IMR-90 (cell line): ENCODE data around the gene ABCA9. TPM values are rescaled to one million over a fixed set of nuclear protein-coding genes. Genes with fewer than 3 reads are reported as not detected.

Experiments
- ATAC-seq: fragments of 200-7000 bp; cut with Tn5 transposase; 2 replicates; pipeline ENCODE4 v1.9.1; 2020; ENCODE audit warnings: low read depth, mild to moderate bottlenecking, moderate library complexity
- BruUV-seq: library from RNA; stranded (reverse); fragments of 400-500 nt; replicated peaks from 2 replicates; lab custom pipeline; 2021; lab: Mats Ljungman, UMichigan
- CTCF ChIA-PET: fragments of 300-600 bp; formaldehyde crosslinking; extraction: SDS; loops from one replicate; lab custom pipeline; 2021; ENCODE audit warnings: antibody characterized with exemption; lab: Yijun Ruan, JAX
- POLR2A ChIA-PET: fragments of 300-600 bp; sonication (Branson Sonifier 250); formaldehyde crosslinking; loops from one replicate; lab custom pipeline; 2022; ENCODE audit warnings: antibody characterized with exemption; ENCODE audit not compliant: unreplicated experiment; lab: Charles Lee
- DNase-seq: peaks from one replicate; pipeline ENCODE4 v3.0.0; 2013
- H2AFZ ChIP-seq: replicated peaks from 2 replicates; pipeline ENCODE3; 2013; ENCODE audit warnings: low read length, mild to moderate bottlenecking; ENCODE audit not compliant: poor library complexity
- H2AK5ac ChIP-seq: 2 replicates; pipeline ENCODE4 v1.6.1; 2013; ENCODE audit warnings: low read depth, low read length, inconsistent platforms
- H2AK9ac ChIP-seq: replicated peaks from 2 replicates; pipeline ENCODE3; 2013; ENCODE audit warnings: mild to moderate bottlenecking, low read depth, low read length, moderate library complexity; ENCODE audit not compliant: poor library complexity
- H2BK120ac ChIP-seq: 2 replicates; pipeline ENCODE4 v1.6.1; 2013; ENCODE audit warnings: low read depth, low read length, inconsistent platforms
- H2BK15ac ChIP-seq: 3 replicates; pipeline ENCODE4 v1.6.1; 2013; ENCODE audit warnings: low read depth, low read length, inconsistent platforms
- H2BK20ac ChIP-seq: 2 replicates; pipeline ENCODE4 v1.6.1; 2013; ENCODE audit warnings: low read depth, mild to moderate bottlenecking, inconsistent platforms, low read length, moderate library complexity
- H2BK5ac ChIP-seq: 2 replicates; pipeline ENCODE4 v1.6.1; 2013; ENCODE audit warnings: mild to moderate bottlenecking, low read depth, low read length, inconsistent platforms; ENCODE audit not compliant: poor library complexity, severe bottlenecking
- H3K14ac ChIP-seq: replicated peaks from 2 replicates; pipeline ENCODE4 v1.6.1; 2013; ENCODE audit warnings: low read depth, low read length, inconsistent platforms
- H3K18ac ChIP-seq: 2 replicates; pipeline ENCODE4 v1.6.1; 2013; ENCODE audit warnings: low read depth, low read length, control low read depth
- H3K23ac ChIP-seq: 2 replicates; pipeline ENCODE4 v1.6.1; 2013; ENCODE audit warnings: low read depth, low read length, inconsistent platforms
- H3K27ac ChIP-seq: 2 replicates; pipeline ENCODE4 v1.5.1; 2013; ENCODE audit warnings: mild to moderate bottlenecking, control low read depth, low read length; ENCODE audit not compliant: insufficient read depth
- H3K27me3 ChIP-seq: 2 replicates; pipeline ENCODE4 v1.6.1; 2013; ENCODE audit warnings: low read length; ENCODE audit not compliant: control insufficient read depth, insufficient read depth
- H3K36me3 ChIP-seq: 2 replicates; pipeline ENCODE4 v1.6.1; 2013; ENCODE audit warnings: low read length, mixed read lengths; ENCODE audit not compliant: control insufficient read depth, insufficient read depth
- H3K4ac ChIP-seq: 2 replicates; pipeline ENCODE4 v1.6.1; 2013; ENCODE audit warnings: low read depth, low read length, inconsistent platforms
- H3K4me1 ChIP-seq: 2 replicates; pipeline ENCODE4 v1.6.1; 2013; ENCODE audit warnings: low read length, mixed read lengths; ENCODE audit not compliant: control insufficient read depth, insufficient read depth
- H3K4me2 ChIP-seq: 2 replicates; pipeline ENCODE4 v1.6.1; 2013; ENCODE audit warnings: low read depth, mild to moderate bottlenecking, control low read depth, low read length, moderate library complexity
- H3K4me3 ChIP-seq: 2 replicates; pipeline ENCODE4 v1.5.1; 2013; ENCODE audit warnings: low read depth, mild to moderate bottlenecking, control low read depth, low read length, moderate library complexity; ENCODE audit not compliant: insufficient read depth
- H3K56ac ChIP-seq: 2 replicates; pipeline ENCODE4 v1.6.1; 2013; ENCODE audit warnings: low read length, inconsistent platforms; ENCODE audit not compliant: insufficient read depth; ENCODE audit errors: extremely low read depth
- H3K79me1 ChIP-seq, 2 experiments: 2 replicates each; pipeline ENCODE4 v1.6.1; 2013; ENCODE audit warnings: low read length in 2 of 2, inconsistent platforms in 1 of 2, low read depth in 1 of 2
- H3K9ac ChIP-seq: 2 replicates; pipeline ENCODE4 v1.6.1; 2013; ENCODE audit warnings: low read depth, low read length, control low read depth
- H3K9me1 ChIP-seq: 2 replicates; pipeline ENCODE4 v1.6.1; 2013; ENCODE audit warnings: low read length, inconsistent platforms; ENCODE audit not compliant: insufficient read depth
- H3K9me3 ChIP-seq: 2 replicates; pipeline ENCODE4 v1.6.1; 2013; ENCODE audit warnings: low read length; ENCODE audit not compliant: control insufficient read depth, insufficient read depth
- H4K20me1 ChIP-seq: 2 replicates; pipeline ENCODE4 v1.6.1; 2013; ENCODE audit warnings: low read length, inconsistent platforms; ENCODE audit not compliant: insufficient read depth
- H4K5ac ChIP-seq: 2 replicates; pipeline ENCODE4 v1.6.1; 2013; ENCODE audit warnings: mild to moderate bottlenecking, low read depth, low read length, control low read depth
- H4K8ac ChIP-seq, 2 experiments: 2 replicates each; pipeline ENCODE4 v1.6.1; 2013; ENCODE audit warnings: low read depth in 2 of 2, low read length in 2 of 2, control low read depth in 1 of 2, inconsistent platforms in 1 of 2
- H4K91ac ChIP-seq: 2 replicates; pipeline ENCODE4 v1.6.1; 2013; ENCODE audit warnings: low read depth, low read length, inconsistent platforms; ENCODE audit not compliant: insufficient read depth
- FOS ChIP-seq: fragments of 150-350 bp; IDR thresholded peaks from 2 replicates; pipeline ENCODE4 v1.6.1; 2016; ENCODE audit warnings: low read depth, low read length
- POLR2A ChIP-seq: IDR thresholded peaks from 2 replicates; pipeline ENCODE4 v1.6.1; 2012; ENCODE audit warnings: mild to moderate bottlenecking, low read depth, low read length
- RFX5 ChIP-seq: IDR thresholded peaks from 2 replicates; pipeline ENCODE4 v1.8.0; 2012; ENCODE audit warnings: low read depth, mild to moderate bottlenecking, low read length, moderate library complexity
- SMC3 ChIP-seq: fragments of 150-350 bp; IDR thresholded peaks from 2 replicates; pipeline ENCODE4 v1.6.1; 2016; ENCODE audit warnings: low read depth, mild to moderate bottlenecking, antibody characterized with exemption, low read length, moderate library complexity
- USF2 ChIP-seq: fragments of 150-350 bp; IDR thresholded peaks from 2 replicates; pipeline ENCODE4 v1.6.1; 2017; ENCODE audit warnings: mild to moderate bottlenecking, antibody characterized with exemption, low read length, low read depth
- WGBS, 2 experiments: methylation state at CpG; one replicate each; pipeline versions ENCODE4 v1.1.5 to v1.1.7; 2013; ENCODE audit warnings: missing lambda C conversion rate in 2 of 2; ENCODE audit not compliant: insufficient read length in 1 of 2; ENCODE audit errors: extremely low coverage in 2 of 2; 5-methylcytosine and 5-hydroxymethylcytosine counted together
- dilution Hi-C: fragments of 300-500 bp; cut with HindIII; formaldehyde crosslinking; loops from one replicate; pipeline ENCODE4 v1.14.3; 2018; ENCODE audit warnings: low sequenced_read_pairs; ENCODE audit not compliant: unreplicated experiment
- in situ Hi-C: fragments of 300-500 bp; cut with MboI; formaldehyde crosslinking; loops from 3 replicates; pipeline ENCODE4 v1.14.3; 2019; ENCODE audit warnings: low sequenced_read_pairs, inconsistent platforms, mixed read lengths
- intact Hi-C: fragments of 100-400 bp; cut with micrococcal nuclease; formaldehyde crosslinking; loops from 2 replicates; pipeline ENCODE4 v1.10.0; 2022
- polyA plus RNA-seq, 3 experiments: library from polyadenylated mRNA; depleted of rRNA; stranded (reverse); fragments of >200 nt; gene quantifications; 2 replicates each; pipeline ENCODE4 v1.2.3, GENCODE V29; 2012; ENCODE audit warnings: low replicate concordance in 1 of 3
- total RNA-seq: library from RNA; depleted of rRNA; stranded (reverse); fragments of >200 nt; gene quantifications from 2 replicates; pipeline ENCODE4 v1.2.3, GENCODE V29; 2012

ABCA9 gene
- total and polyA plus RNA-seq, 2 of the 4 experiments (the other 2 are of a cell fraction), result under 0.01 TPM; not detected in 1

GRCh38 chr17:68943123-68943811 lies 117.5 kb downstream of the ABCA9 start:
- Histone ChIP-seq H4K5ac (no peak overlapping the region), H2AK5ac (no peak overlapping the region), H3K9ac (no peak overlapping the region), H3K9me3 (no peaks in the 10 kb centered on the region), H3K56ac (no peak overlapping the region), H4K8ac (no peak overlapping the region), H2BK15ac (no peak overlapping the region), H3K79me1 (no peaks in the 10 kb centered on the region), H2BK5ac (no peak overlapping the region), H2AK9ac (no peak overlapping the region), H4K20me1 (no peaks in the 10 kb centered on the region), H3K27me3 (no peaks in the 10 kb centered on the region), H3K4me2 (no peak overlapping the region), H3K14ac (no peak overlapping the region), H3K36me3 (no peaks in the 10 kb centered on the region), H3K4me1 (no peaks in the 10 kb centered on the region), H2AFZ (no peak overlapping the region), H3K4ac (no peak overlapping the region), H3K9me1 (no peaks in the 10 kb centered on the region), H4K91ac (no peak overlapping the region), H3K27ac (no peak overlapping the region), H2BK20ac (no peak overlapping the region), H3K4me3 (no peak overlapping the region), H2BK120ac (no peak overlapping the region), H3K23ac (no peak overlapping the region), H3K18ac (no peak overlapping the region)
- CTCF ChIA-PET, result interaction anchor here (0.6 kb wide), 1 partner anchor 18 kb away, joined by 3 read pairs; no protein-coding TSS in a partner anchor
- no peak for ATAC-seq
- no peak for DNase-seq
- POLR2A ChIA-PET, result no interaction called here
- TF ChIP-seq POLR2A (no peak), RFX5 (no peak), FOS (no peak), USF2 (no peak), SMC3 (no peak)
- dilution Hi-C loops (no loop called here), in situ Hi-C loops (no loop called here), intact Hi-C loops (no loop called here)
- no CpG with 5 or more reads among the region's 4 CpGs for WGBS, 2 experiments
- no TSS peak for BruUV-seq
